Panc1 (cell line): Measurements from ENCODE around the gene WDR20. TPM values are rescaled to one million over a fixed set of nuclear protein-coding genes. Genes with fewer than 3 reads are reported as not detected.

ENCODE experiments used
- ATAC-seq: fragments of 200-7000 bp; cut with Tn5 transposase; 2 replicates; pipeline ENCODE4 v1.9.1; 2020; ENCODE audit warnings: mild to moderate bottlenecking, moderate library complexity
- BruUV-seq: library from RNA; stranded (reverse); fragments of 400-500 nt; replicated peaks from 2 replicates; lab custom pipeline; 2021; lab: Mats Ljungman, UMichigan
- CTCF ChIA-PET: fragments of 300-600 bp; sonication (Branson Sonifier 250); formaldehyde crosslinking; loops from one replicate; lab custom pipeline; 2022; ENCODE audit warnings: antibody characterized with exemption; lab: Charles Lee
- POLR2A ChIA-PET: fragments of 300-600 bp; sonication (Branson Sonifier 250); formaldehyde crosslinking; loops from one replicate; lab custom pipeline; 2022; ENCODE audit warnings: antibody characterized with exemption; lab: Charles Lee
- DNase-seq: peaks from one replicate; pipeline ENCODE4 v3.0.0-alpha.2; 2010; ENCODE audit warnings: low read depth, low spot score
- H3K27ac ChIP-seq: 2 replicates; pipeline ENCODE4 v1.5.1; 2011; ENCODE audit warnings: mild to moderate bottlenecking, low read length, inconsistent platforms
- H3K27me3 ChIP-seq: fragments of 200-500 bp; sonication (Bioruptor generic); 2 replicates; pipeline ENCODE4 v1.6.0; 2014; ENCODE audit warnings: low read length, inconsistent platforms; ENCODE audit not compliant: control insufficient read depth, insufficient read depth
- H3K36me3 ChIP-seq: fragments of 200-500 bp; sonication (Bioruptor generic); 2 replicates; pipeline ENCODE4 v1.5.1; 2014; ENCODE audit warnings: inconsistent platforms, mild to moderate bottlenecking, low read length, moderate library complexity; ENCODE audit not compliant: control insufficient read depth, insufficient read depth
- H3K4me1 ChIP-seq: 2 replicates; pipeline ENCODE4 v1.5.1; 2011; ENCODE audit warnings: inconsistent platforms, mild to moderate bottlenecking, low read length, moderate library complexity; ENCODE audit not compliant: control insufficient read depth, insufficient read depth
- H3K4me3 ChIP-seq, 2 experiments: 2 replicates each; pipeline ENCODE4 v1.5.1; 2011 to 2012; ENCODE audit warnings: low read depth in 2 of 2, low read length in 2 of 2, mild to moderate bottlenecking in 2 of 2, inconsistent platforms in 1 of 2, moderate library complexity in 1 of 2
- H3K9me3 ChIP-seq: fragments of 200-500 bp; sonication (Bioruptor generic); 2 replicates; pipeline ENCODE4 v1.5.1; 2014; ENCODE audit warnings: low read depth, mild to moderate bottlenecking, inconsistent platforms, low read length, moderate library complexity; ENCODE audit not compliant: control insufficient read depth, insufficient read depth
- POLR2AphosphoS5 ChIP-seq: IDR thresholded peaks from 2 replicates; pipeline ENCODE4 v1.6.1; 2012; ENCODE audit warnings: mild to moderate bottlenecking, low read depth, low read length, moderate library complexity
- SIN3A ChIP-seq: IDR thresholded peaks from 2 replicates; pipeline ENCODE4 v1.6.1; 2012; ENCODE audit warnings: low read depth, mild to moderate bottlenecking, low read length, moderate library complexity, borderline replicate concordance; ENCODE audit not compliant: insufficient read depth
- TCF7L2 ChIP-seq: IDR thresholded peaks from 2 replicates; pipeline ENCODE4 v1.6.1; 2011; ENCODE audit warnings: mild to moderate bottlenecking, low read depth, low read length, inconsistent platforms
- in situ Hi-C: cut with HindIII; loops from 2 replicates; pipeline ENCODE4 v1.10.0; 2016; ENCODE audit warnings: low sequenced_read_pairs, low pct_unique_long_range_greater_than_20kb
- intact Hi-C: fragments of 100-400 bp; cut with micrococcal nuclease; formaldehyde crosslinking; loops from one replicate; pipeline ENCODE4 v1.10.0; 2022; ENCODE audit not compliant: unreplicated experiment
- total RNA-seq: library from RNA; stranded (reverse); gene quantifications from one replicate; pipeline ENCODE4 v1.2.1, GENCODE V29; 2021; ENCODE audit not compliant: unreplicated experiment
- TF ChIP-seq, protein P1 (sequence below): fragments of 450-650 bp; IDR thresholded peaks from 2 replicates; pipeline ENCODE4 v1.5.1; 2017; ENCODE audit warnings: mild to moderate bottlenecking
- TF ChIP-seq, protein P2 (sequence below), 2 experiments: IDR thresholded peaks; 2 replicates each; pipeline ENCODE4 v1.6.1; 2011 to 2012; ENCODE audit warnings: low read depth in 2 of 2, control low read depth in 1 of 2, low read length in 1 of 2, mild to moderate bottlenecking in 1 of 2, moderate library complexity in 1 of 2; ENCODE audit not compliant: insufficient read depth in 1 of 2

The WDR20 gene
- total RNA-seq, 1 experiment from 2014 or later, result 20.2 TPM

DNA sequence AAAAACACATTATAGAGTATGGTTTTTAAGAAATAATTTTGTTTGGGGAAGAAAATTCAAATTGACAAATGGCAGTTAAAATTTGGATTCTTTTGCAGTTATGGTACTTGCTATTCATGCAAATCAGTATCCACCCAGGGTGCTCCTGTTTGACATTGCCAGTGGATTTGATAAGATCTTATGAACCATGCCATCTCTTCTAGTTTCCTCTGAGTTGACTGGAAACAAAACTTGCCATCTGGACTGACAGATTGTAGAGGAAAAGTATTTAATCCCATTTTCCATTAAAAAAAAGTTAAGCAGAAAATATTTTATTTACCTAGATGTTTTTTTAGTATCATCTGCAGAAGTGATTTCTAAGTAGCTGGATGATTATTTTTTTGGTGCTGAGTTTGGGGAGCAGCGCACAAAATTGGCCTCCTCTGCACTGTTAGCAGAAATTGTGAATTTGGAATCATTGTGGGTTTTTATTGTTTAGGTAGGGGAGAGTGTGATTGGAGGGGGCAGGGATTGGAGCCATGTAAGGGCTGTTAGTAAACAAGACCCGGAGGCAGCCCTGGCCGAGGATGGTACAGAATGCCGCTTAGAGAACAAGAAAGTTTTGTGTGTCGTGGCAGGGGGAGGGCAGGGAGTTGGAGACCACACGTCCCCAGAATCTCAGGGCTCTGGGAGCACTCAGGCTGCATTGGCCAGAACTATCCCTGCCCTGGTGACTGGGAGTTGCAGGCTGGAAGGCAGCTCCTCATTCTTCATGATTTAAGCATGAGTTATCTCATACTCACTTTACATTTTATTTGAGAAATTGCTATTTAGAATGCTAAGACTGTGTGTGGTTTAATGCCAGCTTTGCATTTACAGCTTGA lies 56.6 kb downstream of the WDR20 start:
- BruUV-seq, result no TSS peak
- H3K27ac ChIP-seq, result no peak overlapping the region
- ChIA-PET POLR2A (no interaction called here), CTCF (no interaction called here)
- no peak overlapping the region for H3K4me3 ChIP-seq
- no peaks in the 10 kb centered on the region for H3K9me3 ChIP-seq
- no peaks in the 10 kb centered on the region for H3K27me3 ChIP-seq
- intact Hi-C loops, result no loop called here
- TF ChIP-seq, protein P1, sequence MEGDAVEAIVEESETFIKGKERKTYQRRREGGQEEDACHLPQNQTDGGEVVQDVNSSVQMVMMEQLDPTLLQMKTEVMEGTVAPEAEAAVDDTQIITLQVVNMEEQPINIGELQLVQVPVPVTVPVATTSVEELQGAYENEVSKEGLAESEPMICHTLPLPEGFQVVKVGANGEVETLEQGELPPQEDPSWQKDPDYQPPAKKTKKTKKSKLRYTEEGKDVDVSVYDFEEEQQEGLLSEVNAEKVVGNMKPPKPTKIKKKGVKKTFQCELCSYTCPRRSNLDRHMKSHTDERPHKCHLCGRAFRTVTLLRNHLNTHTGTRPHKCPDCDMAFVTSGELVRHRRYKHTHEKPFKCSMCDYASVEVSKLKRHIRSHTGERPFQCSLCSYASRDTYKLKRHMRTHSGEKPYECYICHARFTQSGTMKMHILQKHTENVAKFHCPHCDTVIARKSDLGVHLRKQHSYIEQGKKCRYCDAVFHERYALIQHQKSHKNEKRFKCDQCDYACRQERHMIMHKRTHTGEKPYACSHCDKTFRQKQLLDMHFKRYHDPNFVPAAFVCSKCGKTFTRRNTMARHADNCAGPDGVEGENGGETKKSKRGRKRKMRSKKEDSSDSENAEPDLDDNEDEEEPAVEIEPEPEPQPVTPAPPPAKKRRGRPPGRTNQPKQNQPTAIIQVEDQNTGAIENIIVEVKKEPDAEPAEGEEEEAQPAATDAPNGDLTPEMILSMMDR, result no peak
- H3K4me1 ChIP-seq, result no peaks in the 10 kb centered on the region
- in situ Hi-C loops, result no loop called here
- H3K36me3 ChIP-seq, result 0 out of 2 replicates have a peak, but pooled peaks cover 2% of the 10 kb centered on the region
- ATAC-seq, result no peak
- DNase-seq, result no peak

DNA sequence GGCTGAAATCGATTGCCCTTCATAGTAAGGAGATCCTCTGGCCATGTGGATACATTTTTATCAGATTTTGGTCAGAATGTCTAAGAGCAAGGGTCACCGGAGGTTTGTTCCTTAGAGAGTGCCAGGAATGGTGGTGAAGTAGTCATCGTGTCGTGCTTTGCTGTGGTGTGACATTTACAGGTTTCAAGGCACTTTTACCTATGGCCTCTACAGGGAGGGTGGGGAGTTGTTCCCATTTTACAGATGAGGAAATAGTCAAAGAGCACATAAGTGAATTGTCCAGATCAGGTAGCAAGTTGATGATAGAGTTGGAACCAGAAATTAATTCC lies 57.2 kb downstream of the WDR20 start:
- Histone ChIP-seq H3K4me1 (no peaks in the 10 kb centered on the region), H3K36me3 (0 out of 2 replicates have a peak, but pooled peaks cover 2% of the 10 kb centered on the region), H3K9me3 (no peaks in the 10 kb centered on the region), H3K27ac (no peak overlapping the region), H3K27me3 (no peaks in the 10 kb centered on the region), H3K4me3 (no peak overlapping the region)
- BruUV-seq, result no TSS peak
- DNase-seq (no peak), ATAC-seq (no peak)
- CTCF ChIA-PET, result no interaction called here
- in situ Hi-C loops (no loop called here), intact Hi-C loops (no loop called here)
- TF ChIP-seq TCF7L2 (no peak), POLR2AphosphoS5 (no peak), SIN3A (no peak)
- TF ChIP-seq, protein P1, result no peak
- TF ChIP-seq, protein P2, sequence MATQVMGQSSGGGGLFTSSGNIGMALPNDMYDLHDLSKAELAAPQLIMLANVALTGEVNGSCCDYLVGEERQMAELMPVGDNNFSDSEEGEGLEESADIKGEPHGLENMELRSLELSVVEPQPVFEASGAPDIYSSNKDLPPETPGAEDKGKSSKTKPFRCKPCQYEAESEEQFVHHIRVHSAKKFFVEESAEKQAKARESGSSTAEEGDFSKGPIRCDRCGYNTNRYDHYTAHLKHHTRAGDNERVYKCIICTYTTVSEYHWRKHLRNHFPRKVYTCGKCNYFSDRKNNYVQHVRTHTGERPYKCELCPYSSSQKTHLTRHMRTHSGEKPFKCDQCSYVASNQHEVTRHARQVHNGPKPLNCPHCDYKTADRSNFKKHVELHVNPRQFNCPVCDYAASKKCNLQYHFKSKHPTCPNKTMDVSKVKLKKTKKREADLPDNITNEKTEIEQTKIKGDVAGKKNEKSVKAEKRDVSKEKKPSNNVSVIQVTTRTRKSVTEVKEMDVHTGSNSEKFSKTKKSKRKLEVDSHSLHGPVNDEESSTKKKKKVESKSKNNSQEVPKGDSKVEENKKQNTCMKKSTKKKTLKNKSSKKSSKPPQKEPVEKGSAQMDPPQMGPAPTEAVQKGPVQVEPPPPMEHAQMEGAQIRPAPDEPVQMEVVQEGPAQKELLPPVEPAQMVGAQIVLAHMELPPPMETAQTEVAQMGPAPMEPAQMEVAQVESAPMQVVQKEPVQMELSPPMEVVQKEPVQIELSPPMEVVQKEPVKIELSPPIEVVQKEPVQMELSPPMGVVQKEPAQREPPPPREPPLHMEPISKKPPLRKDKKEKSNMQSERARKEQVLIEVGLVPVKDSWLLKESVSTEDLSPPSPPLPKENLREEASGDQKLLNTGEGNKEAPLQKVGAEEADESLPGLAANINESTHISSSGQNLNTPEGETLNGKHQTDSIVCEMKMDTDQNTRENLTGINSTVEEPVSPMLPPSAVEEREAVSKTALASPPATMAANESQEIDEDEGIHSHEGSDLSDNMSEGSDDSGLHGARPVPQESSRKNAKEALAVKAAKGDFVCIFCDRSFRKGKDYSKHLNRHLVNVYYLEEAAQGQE (IDR thresholded peaks at IDR 0.05; ENCODE audit: insufficient read depth in 1 of 2, low read depth in 2 of 2, low read length in 1 of 2), result no peak
- POLR2A ChIA-PET, result no interaction called here
